GM12864 (cell line): ENCODE data around the gene ERMN.
"Not testable (repeated sequence)": the region's sequence is repeated elsewhere in the genome, so short reads cannot be mapped to it uniquely, and the experiment has no call there.

Experiments used
- DNase-seq: peaks from one replicate; pipeline ENCODE4 v3.0.0-alpha.2; 2011; ENCODE audit warnings: low read depth
- H3K4me3 ChIP-seq: 2 replicates; pipeline ENCODE4 v1.5.1; 2011; ENCODE audit warnings: mild to moderate bottlenecking, low read depth, low read length, control low read depth
- TF ChIP-seq, protein P1 (sequence below): IDR thresholded peaks from 2 replicates; pipeline ENCODE4 v1.5.1; 2011; ENCODE audit warnings: low read depth, mild to moderate bottlenecking, moderate library complexity, low read length, control low read depth, inconsistent platforms; ENCODE audit errors: missing control alignments

Gene ERMN

DNA sequence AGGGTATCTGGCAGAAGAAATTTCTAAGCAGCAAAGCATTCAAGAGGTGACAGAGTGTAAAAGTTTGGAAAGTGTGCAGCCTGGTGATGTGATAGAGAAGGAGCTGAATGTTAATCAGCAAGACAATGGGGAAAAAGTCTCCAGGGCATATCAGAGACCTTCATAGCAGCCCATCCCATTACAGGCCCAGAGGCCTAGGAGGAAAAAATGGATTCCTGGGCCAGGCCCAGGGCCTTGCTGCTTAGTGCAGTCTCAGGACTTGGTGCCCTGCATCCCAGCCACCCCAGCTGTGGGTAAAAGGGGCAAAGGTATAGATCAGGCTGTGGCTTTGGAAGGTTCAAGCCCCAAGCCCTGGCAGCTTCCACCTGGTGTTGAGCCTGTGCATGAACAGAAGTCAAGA is 35.9 kb upstream of the ERMN start:
- no peak for DNase-seq
- TF ChIP-seq, protein P1, sequence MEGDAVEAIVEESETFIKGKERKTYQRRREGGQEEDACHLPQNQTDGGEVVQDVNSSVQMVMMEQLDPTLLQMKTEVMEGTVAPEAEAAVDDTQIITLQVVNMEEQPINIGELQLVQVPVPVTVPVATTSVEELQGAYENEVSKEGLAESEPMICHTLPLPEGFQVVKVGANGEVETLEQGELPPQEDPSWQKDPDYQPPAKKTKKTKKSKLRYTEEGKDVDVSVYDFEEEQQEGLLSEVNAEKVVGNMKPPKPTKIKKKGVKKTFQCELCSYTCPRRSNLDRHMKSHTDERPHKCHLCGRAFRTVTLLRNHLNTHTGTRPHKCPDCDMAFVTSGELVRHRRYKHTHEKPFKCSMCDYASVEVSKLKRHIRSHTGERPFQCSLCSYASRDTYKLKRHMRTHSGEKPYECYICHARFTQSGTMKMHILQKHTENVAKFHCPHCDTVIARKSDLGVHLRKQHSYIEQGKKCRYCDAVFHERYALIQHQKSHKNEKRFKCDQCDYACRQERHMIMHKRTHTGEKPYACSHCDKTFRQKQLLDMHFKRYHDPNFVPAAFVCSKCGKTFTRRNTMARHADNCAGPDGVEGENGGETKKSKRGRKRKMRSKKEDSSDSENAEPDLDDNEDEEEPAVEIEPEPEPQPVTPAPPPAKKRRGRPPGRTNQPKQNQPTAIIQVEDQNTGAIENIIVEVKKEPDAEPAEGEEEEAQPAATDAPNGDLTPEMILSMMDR: no peak
- no peak overlapping the region for H3K4me3 ChIP-seq

DNA sequence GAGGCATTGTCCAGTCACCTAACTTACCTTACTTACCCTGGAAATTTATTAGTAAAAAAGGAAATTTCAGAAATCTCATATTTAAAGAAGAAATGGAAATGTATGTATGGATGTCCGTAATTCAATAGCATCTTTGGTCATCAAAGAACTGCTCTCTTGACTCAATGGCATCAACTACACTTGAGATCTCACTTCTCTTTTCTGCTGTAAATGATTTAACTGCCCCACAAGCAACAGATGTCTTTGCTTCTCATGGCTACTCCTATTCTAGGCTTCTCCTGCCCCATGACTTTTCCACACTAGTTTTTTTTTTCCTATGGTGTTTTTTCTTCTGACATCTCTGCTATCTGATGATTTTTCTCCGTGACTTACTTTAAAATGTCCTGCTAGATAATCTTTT is 34.0 kb upstream of the ERMN start:
- TF ChIP-seq, protein P1: no peak
- DNase-seq: no peak
- no peak overlapping the region for H3K4me3 ChIP-seq

DNA sequence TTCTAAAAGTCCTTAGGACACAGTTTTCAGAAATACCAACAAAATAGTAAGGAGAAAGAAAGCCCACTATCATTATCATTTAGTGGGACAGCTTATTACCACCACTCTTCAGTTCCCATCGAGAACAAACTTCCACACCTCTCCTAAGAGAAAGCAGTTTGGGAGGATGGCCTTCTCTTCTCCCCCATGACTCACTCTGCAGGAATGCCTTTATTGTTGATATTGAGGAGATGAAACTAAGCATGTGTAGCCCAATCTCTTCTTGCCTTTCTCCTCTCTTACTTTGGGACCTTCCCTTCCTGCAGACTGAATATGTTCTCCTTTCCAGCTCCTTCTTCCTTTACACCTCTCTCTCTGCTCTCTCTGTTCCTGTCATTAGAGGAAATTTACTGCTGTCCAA is 30.0 kb upstream of the ERMN start:
- H3K4me3 ChIP-seq: no peak overlapping the region
- TF ChIP-seq, protein P1: no peak
- DNase-seq: no peak

DNA sequence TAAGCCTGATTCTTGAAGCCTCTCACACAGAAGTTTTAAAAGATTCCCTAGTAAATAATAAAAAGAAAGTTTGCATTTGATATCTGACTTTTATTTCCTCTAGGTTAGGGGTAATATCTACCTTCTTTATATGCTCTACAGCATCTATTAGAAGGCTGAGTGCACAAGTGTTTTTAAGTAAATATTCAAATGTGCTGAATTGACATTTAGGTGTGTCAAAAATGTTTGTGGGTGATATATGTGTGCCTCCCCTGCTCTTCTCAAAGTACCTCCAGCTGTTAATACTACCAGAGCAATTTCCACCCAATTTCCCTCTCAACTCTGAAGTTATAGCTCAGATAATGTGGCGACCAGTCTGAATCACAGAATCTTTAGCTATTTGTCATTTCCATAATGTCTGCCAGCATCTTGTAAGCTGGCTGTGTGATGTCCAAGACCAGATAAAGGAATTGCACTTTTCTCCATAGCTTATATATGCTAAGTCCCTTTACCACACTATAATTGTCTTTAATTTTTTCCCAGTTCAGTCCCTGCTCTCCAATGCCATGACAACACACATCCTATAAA is 24.4 kb upstream of the ERMN start:
- TF ChIP-seq, protein P1: no peak
- no peak overlapping the region for H3K4me3 ChIP-seq
- DNase-seq: no peak

DNA sequence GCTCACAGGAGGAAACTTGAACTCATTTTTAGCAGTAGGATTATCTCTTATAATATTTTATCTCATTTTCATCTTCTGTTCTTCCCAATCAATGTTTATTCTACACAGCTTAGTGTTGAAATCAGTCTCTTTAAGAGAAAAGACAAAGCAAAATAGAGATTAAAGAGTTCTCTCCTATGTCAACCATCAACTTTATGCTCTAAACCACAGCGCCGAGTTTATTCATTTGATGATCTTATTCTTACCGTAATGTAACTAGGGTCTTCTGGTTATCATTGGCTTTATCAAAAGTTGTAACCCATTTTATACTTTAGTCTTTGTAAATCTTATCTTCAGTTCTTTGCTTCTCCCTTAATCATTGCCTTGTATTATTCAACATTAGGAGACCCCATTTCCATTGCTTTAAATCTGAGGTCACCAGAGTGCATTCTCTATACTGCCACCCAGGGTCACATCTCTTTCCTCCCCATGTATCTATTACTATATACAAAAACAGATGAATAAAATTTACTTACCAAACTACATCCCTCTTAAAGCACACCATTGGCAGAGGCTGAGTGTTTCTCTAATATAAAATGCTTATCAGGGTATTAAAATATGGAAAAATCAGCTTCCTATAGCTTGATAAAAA is 22.8 kb upstream of the ERMN start:
- no peak overlapping the region for H3K4me3 ChIP-seq
- TF ChIP-seq, protein P1: no peak
- DNase-seq: no peak

DNA sequence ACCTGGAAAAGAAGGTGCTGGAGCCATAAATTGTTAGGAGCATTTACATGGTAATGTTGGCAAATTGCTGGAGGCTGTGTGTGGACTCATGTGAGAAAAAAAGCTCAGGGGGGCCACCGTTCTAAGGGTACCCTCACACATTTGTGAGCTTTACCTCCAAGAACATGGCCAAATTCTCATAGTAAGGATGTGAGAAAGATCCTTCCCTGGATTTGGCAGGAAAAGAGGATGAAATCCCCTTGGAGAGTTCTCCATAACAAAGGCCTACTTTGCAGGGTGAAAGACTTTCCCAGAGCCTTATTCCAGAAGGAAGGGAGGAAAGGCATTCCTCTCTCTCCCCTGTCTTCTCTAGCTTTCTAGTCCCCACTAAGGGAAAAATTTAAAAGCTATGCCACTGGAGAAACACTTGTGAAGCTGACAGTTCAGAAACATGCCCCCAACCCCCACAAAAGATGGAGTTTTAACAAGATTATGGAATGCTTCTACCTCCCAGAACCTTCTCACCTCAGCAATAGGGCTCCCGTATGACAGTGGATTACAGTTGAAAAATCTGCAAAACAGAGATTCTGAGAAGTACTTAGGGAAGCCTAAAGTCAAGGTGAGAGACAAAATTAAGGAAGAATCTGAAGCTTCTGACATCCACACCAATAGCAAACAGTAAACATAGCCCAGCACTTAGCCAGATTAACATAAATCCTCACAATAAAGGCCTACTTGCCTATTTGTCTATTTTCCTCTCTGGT is 20.2 kb upstream of the ERMN start:
- TF ChIP-seq, protein P1: no peak
- no peak for DNase-seq
- no peak overlapping the region for H3K4me3 ChIP-seq

DNA sequence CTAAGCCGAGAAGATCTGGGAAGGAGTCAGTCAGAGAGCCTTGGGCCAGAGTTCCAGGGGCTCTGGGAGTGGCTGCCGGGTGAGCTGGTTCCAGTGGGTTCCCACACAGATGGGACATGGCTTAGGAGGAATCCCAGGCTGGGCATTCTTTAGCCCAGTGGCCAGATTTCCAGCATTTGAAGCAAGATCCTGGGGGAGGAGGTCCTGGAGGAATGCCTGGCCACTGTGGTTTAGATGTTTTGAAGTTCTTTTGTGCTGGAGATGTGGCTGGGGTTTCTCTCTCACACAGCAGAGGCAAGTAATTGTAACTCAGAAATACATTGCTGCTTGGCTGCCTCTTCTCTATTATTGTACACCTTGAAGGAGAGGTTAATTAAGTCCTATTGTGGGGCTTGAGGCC is 15.8 kb upstream of the ERMN start:
- not testable (repeated sequence) for DNase-seq

More for the DNA sequence above, 15.8 kb upstream of the ERMN start:
- H3K4me3 ChIP-seq: not testable (repeated sequence)
